ENCODE data around the gene NKX1-1. TPM values are rescaled to one million over a fixed set of nuclear protein-coding genes. Genes with fewer than 3 reads are reported as not detected.
A peak's percentile ranks its signal among the peaks of the same experiment; 100 is the strongest.
"Not testable (repeated sequence)": the region's sequence is repeated elsewhere in the genome, so short reads cannot be mapped to it uniquely, and the experiment has no call there.

NKX1-1 gene
- total RNA-seq, 1 donor = not detected

GRCh38 chr4:1398681-1399507 is 7.3 kb downstream of the NKX1-1 start:
- H3K27ac ChIP-seq (ENCODE audit: low read depth, low read length) = no peak overlapping the region
- H4K20me1 ChIP-seq (ENCODE audit: insufficient read depth, low read length) = no peaks in the 10 kb centered on the region
- no peaks in the 10 kb centered on the region for H3K79me2 ChIP-seq (ENCODE audit: insufficient read depth, low read length)
- H3K9me3 ChIP-seq (ENCODE audit: low read depth, low read length) = no peaks in the 10 kb centered on the region
- H3K36me3 ChIP-seq (ENCODE audit: insufficient read depth, low read length) = no peaks in the 10 kb centered on the region
- TF ChIP-seq CTCF (IDR thresholded peaks at IDR 0.05; ENCODE audit: extremely low read depth, low read depth, low read length) = no peak
- no peak overlapping the region for H3K4me3 ChIP-seq (ENCODE audit: insufficient read depth, low read length)
- no peaks in the 10 kb centered on the region for H3K4me1 ChIP-seq (ENCODE audit: insufficient read depth, low read length)
- no peak overlapping the region for H3K4me2 ChIP-seq (ENCODE audit: insufficient read depth, low read length)
- H3K27me3 ChIP-seq (ENCODE audit: insufficient read depth, low read length) = peaks cover 25% of the 10 kb centered on the region
- DNase-seq (ENCODE audit: insufficient read length, low spot score, missing footprints) = peak; percentile 86
- H2AFZ ChIP-seq (ENCODE audit: low read length) = no peak overlapping the region

GRCh38 chr4:1396806-1397455 is 9.3 kb downstream of the NKX1-1 start:
- TF ChIP-seq CTCF (IDR thresholded peaks at IDR 0.05; ENCODE audit: extremely low read depth, low read depth, low read length) = no peak
- Histone ChIP-seq H3K36me3 (ENCODE audit: insufficient read depth, low read length) (no peaks in the 10 kb centered on the region), H3K4me2 (ENCODE audit: insufficient read depth, low read length) (no peak overlapping the region), H3K79me2 (ENCODE audit: insufficient read depth, low read length) (no peaks in the 10 kb centered on the region), H3K27me3 (ENCODE audit: insufficient read depth, low read length) (peaks cover 10% of the 10 kb centered on the region), H2AFZ (ENCODE audit: low read length) (no peak overlapping the region), H3K4me1 (ENCODE audit: insufficient read depth, low read length) (no peaks in the 10 kb centered on the region), H3K9me3 (ENCODE audit: low read depth, low read length) (no peaks in the 10 kb centered on the region), H3K27ac (ENCODE audit: low read depth, low read length) (no peak overlapping the region), H4K20me1 (ENCODE audit: insufficient read depth, low read length) (no peaks in the 10 kb centered on the region), H3K4me3 (ENCODE audit: insufficient read depth, low read length) (no peak overlapping the region)
- DNase-seq (ENCODE audit: insufficient read length, low spot score, missing footprints) = peak; percentile 49

GRCh38 chr4:1395941-1396805 is 10.1 kb downstream of the NKX1-1 start:
- H3K36me3 ChIP-seq (ENCODE audit: insufficient read depth, low read length) = no peaks in the 10 kb centered on the region
- peak; percentile 56 for DNase-seq (ENCODE audit: insufficient read length, low spot score, missing footprints)
- H2AFZ ChIP-seq (ENCODE audit: low read length) = no peak overlapping the region
- H3K27me3 ChIP-seq (ENCODE audit: insufficient read depth, low read length) = peaks cover 2% of the 10 kb centered on the region
- H3K4me3 ChIP-seq (ENCODE audit: insufficient read depth, low read length) = no peak overlapping the region
- no peak overlapping the region for H3K4me2 ChIP-seq (ENCODE audit: insufficient read depth, low read length)
- TF ChIP-seq CTCF (IDR thresholded peaks at IDR 0.05; ENCODE audit: extremely low read depth, low read depth, low read length) = no peak
- H4K20me1 ChIP-seq (ENCODE audit: insufficient read depth, low read length) = no peaks in the 10 kb centered on the region
- H3K79me2 ChIP-seq (ENCODE audit: insufficient read depth, low read length) = no peaks in the 10 kb centered on the region
- H3K4me1 ChIP-seq (ENCODE audit: insufficient read depth, low read length) = no peaks in the 10 kb centered on the region
- H3K27ac ChIP-seq (ENCODE audit: low read depth, low read length) = no peak overlapping the region
- H3K9me3 ChIP-seq (ENCODE audit: low read depth, low read length) = no peaks in the 10 kb centered on the region

- not testable (repeated sequence) for H3K36me3 ChIP-seq (ENCODE audit: insufficient read depth, low read length); H3K27me3 ChIP-seq (ENCODE audit: insufficient read depth, low read length); H3K27ac ChIP-seq (ENCODE audit: low read depth, low read length); H3K4me2 ChIP-seq (ENCODE audit: insufficient read depth, low read length); H3K4me1 ChIP-seq (ENCODE audit: insufficient read depth, low read length); H3K9me3 ChIP-seq (ENCODE audit: low read depth, low read length); H3K4me3 ChIP-seq (ENCODE audit: insufficient read depth, low read length); H2AFZ ChIP-seq (ENCODE audit: low read length); H3K79me2 ChIP-seq (ENCODE audit: insufficient read depth, low read length); H4K20me1 ChIP-seq (ENCODE audit: insufficient read depth, low read length)
- DNase-seq (ENCODE audit: insufficient read length, low spot score, missing footprints) = peak; percentile 57
These were observed 10.8 kb downstream of the NKX1-1 start for GRCh38 chr4:1395389-1395820.

- not testable (repeated sequence) for H4K20me1 ChIP-seq (ENCODE audit: insufficient read depth, low read length); H3K4me2 ChIP-seq (ENCODE audit: insufficient read depth, low read length); H3K79me2 ChIP-seq (ENCODE audit: insufficient read depth, low read length); H3K36me3 ChIP-seq (ENCODE audit: insufficient read depth, low read length); H3K27me3 ChIP-seq (ENCODE audit: insufficient read depth, low read length); H2AFZ ChIP-seq (ENCODE audit: low read length); H3K4me3 ChIP-seq (ENCODE audit: insufficient read depth, low read length); H3K4me1 ChIP-seq (ENCODE audit: insufficient read depth, low read length); H3K27ac ChIP-seq (ENCODE audit: low read depth, low read length); H3K9me3 ChIP-seq (ENCODE audit: low read depth, low read length)
- DNase-seq (ENCODE audit: insufficient read length, low spot score, missing footprints) = peak; percentile 8
These were observed 11.5 kb downstream of the NKX1-1 start for GRCh38 chr4:1394554-1395388.
